HG02763 (cell line): ENCODE results near the gene AIFM3.
"Not testable (repeated sequence)": the region's sequence is repeated elsewhere in the genome, so short reads cannot be mapped to it uniquely, and the experiment has no call there.

Experiments used
- ATAC-seq: cut with Tn5 transposase; IDR thresholded peaks from one replicate; pipeline ENCODE4 v1.9.1; 2021; ENCODE audit warnings: mild to moderate bottlenecking, moderate library complexity; ENCODE audit not compliant: unreplicated experiment

AIFM3 gene

DNA sequence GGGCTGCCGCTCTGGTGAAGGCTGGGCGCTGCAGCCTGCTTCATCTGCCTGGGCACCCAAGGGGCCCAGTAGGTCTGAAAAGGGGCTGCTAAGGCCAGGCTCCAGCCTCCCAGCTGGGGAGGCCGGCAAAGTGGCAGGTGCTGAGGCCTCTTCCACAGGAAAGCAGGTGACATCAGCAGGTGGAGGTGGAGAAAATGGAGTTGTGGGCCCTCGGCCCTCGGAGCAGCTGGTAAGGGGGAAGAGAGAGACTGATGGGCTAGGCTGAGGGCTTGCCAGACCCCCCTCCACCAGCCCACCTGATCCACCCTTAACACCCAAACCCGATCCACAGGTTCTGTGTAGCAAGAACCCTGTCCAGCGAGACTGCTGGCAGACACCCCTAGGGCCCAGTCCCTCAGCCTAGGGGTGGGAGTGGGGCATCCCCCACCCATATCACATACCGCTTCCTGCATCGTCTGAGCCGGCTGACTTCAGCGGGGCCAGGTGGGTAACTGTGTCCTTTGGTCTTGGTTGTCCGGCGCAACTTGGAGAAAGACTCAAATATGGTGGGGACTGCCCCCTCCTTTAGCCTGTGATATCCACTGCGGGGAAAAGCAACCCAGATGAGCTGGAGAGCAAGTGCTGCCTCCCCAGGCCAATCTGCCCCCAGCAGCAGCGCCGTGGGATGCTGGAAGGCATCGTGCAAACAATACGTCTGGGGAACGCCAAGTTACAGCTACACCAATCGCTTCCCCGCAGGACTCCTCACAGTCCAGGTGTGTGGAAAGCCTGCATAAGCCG, 33.3 kb downstream of the AIFM3 start:
- no peak for ATAC-seq

DNA sequence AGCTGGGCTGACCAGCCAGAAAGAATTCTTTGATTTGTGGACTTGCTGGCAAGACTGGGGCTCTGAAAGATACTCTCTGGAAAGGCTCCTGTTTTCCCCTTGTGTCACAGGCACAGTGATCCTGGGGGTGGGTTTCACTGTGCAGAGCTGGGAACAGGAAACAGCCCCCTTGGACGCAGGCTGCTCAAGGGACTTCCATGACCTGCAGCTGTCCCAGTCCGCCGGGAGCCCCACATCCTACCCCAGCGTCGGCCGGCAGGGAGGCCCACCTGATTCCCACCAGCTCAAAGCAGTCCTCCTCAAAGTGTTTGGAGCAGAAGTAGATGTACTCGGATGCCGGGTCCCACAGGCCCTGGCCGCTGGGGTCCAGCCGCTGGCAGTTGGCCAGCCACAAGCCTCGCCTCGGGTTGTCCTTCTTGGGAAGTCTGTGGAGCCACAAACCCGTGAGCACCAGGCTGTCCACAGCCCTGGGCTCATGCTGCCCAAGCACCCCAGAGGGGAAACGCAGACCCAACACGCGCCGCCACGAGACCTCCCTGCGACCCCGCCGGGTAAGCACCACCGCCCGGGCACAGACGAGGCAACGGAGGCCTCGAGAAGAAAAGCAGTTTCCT, 34.0 kb downstream of the AIFM3 start:
- peak; percentile 2 for ATAC-seq

DNA sequence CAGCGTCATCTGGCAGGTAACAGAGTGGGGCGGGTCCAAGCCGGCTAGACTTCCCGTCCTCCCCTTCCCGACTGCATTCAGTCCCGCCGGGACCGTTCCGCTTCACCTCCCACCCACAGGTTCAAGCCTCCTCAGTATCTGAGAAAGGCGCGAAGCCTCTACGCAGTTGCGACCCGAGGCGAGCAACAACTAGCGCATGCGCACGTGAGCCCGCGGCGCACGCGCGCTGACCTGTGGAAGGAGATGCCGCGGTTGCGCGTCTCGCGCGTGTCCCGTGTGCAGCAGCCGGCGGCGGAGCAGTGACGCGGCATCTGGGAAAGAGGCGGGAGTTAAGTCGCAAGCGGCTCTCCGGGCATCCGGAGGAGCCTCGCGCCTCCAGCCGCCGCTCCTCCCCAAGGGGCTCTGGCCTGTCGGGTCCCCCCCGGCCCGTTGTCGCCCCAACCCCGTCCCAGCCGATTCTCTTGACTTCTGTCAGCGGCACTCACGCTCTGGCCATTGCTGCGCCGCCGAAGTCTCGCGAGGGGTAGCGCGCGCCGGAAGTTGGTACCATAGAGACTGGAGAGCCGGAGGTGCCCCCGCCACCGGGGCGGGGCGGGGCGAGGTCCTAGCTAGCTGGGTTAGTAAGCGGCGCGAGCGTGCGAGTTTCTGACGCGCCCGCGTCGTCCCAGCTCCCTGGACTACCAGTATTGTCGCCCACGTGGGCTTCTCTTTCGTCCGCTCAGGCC, 34.7 kb downstream of the AIFM3 start, which contains the start of gene THAP7:
Gene THAP7, minus strand, starts transcription at position 518 of the 725 bp plus-strand sequence. Its CDS starts 207 bp downstream, at position 311.
- ATAC-seq: peak; percentile 85

DNA sequence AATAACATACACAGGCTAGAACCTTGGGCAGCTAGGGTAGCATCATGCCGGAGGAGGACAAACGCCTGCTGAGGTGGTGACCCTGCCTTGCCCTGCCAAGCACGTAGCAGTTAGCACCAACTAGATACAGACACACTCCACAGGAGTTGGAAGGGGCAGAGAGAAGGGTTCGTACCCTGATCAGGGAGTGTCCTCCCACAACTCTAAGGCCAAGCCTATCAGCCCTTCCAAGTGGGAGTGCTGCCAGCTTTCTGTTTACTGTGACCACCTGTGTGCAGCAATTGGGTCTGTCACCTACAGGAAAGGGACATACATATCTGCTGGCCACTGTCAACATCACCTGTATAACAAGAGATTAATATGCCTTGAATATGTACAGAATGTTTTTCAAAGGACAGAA, 36.7 kb downstream of the AIFM3 start:
- ATAC-seq: no peak

DNA sequence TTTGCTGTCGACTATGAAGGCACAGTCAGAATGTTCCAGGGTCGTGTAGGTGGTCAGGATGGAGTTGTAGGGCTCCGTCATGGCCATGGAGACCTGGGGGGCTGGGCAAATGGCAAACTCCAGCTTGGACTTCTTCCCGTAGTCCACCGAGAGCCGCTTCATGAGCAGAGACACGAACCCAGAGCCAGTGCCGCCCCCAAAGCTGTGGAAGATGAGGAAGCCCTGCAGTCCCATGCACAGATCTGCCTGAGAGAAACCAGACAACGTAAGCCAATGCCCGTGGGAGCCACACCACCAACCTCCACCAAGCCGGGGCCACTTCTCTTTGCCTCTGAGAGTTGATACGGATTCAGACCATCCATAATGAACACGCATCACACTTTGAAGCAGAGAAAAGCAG, 42.2 kb downstream of the AIFM3 start:
- ATAC-seq: not testable (repeated sequence)

DNA sequence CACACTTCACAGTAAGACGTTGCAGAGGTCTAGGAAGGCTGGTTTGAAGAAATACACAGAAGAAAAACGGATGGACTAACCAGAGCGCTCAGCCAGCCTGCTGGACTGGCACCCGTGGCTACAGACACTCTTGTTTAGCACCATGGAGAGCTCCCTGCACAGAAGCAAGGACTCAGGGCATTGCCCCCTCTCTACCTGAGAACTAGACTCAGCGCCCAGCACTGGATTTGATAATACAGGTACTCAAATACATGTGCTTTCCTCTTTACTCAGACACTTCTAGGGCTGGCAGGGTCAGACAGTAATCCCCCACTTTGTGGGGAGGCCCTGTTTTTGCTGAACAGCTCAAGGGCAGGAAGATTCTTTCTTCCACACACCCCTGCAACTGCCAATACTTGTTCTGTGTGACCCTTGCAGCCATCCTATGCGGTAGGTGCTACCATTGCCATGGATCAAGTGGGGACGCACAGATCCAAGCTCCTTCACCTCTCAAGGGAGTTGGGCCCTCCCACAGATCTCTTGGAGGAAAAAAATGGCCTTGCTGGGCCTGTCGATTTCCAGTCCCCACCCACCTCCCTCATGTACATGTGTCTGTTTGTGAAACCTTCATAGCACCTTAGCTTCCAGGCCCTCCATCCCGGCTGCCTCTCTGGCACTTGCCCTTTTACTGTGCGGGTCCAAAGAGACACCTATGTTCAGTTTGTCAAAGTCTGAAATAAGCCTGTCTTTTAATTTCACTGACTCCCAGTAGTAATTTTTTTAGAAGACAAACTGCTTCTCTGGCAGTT, 42.8 kb downstream of the AIFM3 start:
- no peak for ATAC-seq

DNA sequence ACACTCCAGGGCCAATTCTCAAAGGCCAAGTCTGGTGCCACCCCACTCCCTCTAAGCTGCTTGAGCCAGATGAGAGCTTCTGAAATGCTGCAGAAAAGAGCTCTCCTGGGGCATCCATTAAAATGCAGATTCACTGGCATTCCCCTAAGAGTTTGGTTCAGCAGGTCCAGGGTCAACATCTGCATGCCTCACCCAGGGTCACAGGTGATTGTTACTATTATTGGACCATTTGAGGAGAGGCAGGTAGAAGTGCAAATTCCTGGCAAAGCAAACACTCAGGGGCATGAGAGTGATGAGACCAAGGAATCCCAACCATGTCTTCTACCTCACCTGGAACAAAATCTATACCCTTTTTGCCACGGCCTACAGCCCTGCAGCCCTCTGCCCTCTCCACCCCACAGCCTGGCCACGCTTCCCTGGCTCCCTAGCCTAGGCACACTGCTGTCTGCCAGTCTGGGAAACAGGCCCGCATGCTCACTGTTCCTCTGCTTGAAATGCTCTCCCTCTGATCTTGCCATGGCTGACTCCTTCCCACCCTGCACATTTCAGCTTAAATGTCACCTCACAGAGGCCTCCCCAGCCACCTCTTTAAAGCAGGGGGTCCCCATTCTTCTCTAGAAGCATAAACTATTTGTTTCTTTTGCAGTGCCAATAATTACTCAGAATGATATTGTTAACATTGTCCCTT, 43.5 kb downstream of the AIFM3 start:
- no peak for ATAC-seq

DNA sequence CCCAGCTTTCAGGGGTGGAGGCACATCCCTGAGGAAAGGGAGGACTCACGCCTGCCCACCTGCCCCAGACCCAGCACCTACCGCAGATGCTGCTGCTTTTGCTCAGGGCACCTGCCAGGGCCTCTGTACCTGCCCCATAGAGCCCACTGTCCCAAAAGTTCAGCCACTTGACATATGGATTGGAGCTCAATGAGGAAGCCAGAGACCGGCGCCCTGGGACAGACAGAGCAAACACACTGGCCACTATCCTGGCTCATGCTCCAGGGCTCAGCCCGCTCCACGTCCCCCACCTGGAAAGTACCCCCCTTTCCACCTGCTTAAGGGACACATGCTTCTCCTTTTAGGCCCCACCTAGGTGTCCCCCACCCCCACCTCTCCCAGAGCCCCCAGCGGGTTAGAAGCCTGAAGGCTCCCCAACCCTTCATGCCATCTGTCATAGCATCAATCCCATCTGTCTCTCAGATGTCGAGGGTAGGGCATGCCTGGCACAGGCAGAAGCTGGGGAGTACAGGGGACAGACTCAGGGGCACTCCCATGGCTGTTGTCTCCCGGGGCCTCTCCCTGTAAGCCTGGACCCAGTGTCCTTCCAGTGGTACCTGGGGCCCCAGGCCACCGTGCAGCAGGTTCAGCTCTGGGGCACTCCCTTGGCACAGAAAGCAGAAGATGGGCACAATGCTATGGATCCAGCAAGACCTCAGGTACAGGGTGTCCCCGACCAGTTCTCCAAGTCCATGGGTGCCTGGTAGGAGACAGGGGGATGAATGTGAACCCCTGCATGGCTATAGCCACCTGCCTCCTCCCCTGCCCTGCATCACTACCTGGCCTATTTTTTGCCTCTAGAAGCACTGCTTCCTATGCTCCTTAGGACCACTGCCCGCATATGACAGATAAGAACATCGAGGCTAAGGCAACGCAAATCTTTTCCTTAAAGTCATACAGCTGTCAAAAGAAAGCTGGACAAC, 45.7 kb downstream of the AIFM3 start:
- ATAC-seq: no peak

DNA sequence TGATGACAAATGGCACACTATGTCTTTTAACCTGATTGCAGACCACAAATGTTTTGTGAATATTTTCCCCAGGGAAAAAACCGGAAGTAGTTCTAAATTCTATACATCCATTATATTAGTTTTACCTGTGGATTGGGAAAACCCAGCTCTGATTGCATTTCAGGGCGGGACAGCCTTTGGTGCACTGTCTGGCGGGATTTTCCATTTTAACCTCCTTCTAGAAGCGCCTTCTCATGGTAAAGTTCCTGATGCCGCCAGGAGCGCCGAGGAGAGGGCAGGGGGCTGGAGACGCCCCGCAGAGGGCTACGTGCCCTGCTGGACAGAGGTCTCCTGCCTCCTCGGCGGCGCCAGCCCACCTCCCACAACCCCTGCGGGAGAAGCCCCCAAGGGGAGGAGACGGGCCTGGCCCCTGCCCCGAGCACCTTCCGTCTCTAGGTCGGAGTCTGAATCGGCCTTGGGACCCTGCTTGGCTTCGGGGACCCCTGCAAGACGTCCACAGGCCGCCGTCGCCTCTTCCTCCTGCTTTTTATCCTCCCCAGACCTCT, 46.7 kb downstream of the AIFM3 start:
- no peak for ATAC-seq

DNA sequence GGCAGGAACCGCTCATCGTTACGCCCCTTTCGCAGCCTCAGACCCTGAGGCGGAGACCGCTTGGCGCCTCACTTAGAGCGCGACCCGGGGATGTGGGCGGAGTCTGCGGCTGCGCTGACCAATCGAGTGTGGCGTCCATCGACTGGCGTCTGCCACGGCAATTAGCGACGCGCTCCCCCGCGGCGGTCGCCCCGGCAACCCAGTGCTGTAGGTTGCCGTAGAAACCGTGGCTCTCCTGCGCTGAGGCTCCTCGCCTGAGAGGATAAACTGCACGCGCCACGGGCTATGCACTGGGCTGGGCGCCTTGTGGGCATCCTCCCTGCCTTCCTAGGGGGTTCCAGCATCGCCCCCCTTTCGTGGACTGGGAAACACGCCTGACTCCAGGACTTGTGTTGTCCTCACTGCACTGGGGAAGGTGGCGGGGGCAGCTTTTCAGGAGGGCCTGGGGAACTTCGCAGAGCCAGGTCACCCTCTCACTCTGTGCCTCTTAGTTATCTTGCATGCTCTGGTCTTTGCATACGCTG, 47.2 kb downstream of the AIFM3 start:
- peak; percentile 90 for ATAC-seq

DNA sequence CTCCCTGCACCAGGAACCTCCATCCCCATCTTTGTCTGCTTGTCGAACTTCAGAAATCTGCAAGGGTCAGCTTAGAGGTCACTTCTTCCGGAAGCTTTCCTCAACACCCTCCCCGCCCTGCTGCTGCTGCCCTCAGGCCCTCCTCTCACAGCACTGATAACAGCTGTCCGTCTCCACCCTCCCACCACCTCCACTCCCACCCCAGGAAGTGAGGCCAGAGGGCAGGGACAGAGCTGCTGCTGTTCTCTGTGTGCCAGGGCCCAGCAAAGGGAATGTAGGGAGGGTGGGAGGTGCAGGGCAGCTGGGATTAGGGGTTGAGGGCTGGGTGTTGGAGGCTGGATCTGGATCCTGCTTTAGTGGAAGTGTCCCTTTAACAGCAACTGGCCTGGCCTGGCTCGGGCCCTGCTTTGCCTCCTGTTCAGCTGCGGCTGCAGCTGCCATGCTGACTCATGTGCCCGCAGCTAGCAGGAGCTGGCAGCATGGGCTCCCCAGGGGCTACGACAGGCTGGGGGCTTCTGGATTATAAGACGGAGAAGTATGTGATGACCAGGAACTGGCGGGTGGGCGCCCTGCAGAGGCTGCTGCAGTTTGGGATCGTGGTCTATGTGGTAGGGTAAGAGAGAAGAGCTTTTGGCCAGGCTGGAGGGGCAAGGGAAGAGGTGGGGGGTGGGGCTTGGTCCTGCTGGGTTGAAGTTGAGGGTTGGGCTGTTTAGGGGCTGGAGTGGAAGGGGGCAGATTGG, 47.8 kb downstream of the AIFM3 start, which contains the start of gene P2RX6:
Gene P2RX6, plus strand, starts transcription at position 440 of the 740 bp plus-strand sequence. Its CDS starts 10 bp downstream, at position 450.
- ATAC-seq: no peak

DNA sequence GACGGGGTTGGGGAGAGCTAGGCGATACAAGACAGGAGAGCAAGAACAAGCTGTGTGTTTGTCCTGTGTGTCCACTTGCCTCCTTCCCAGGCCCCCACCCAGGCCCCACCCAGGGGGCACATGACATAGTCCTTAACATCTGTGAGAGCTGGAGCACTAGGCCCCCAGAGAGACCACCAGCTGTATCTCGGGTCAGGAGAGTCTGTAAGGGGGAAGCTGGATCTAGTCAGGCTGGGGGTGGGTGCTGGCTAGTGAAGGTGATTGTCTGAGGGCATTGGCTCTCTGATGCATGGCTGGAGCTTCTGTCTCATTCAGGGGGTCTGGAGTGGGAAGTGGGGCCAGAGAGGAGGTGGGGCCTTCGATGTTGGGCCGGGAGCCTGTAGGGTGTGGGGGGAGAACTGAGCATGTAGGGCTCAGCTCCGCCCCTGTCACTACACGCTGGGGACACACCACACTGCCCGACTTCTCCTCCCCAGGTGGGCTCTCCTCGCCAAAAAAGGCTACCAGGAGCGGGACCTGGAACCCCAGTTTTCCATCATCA, 48.5 kb downstream of the AIFM3 start:
- ATAC-seq: no peak

DNA sequence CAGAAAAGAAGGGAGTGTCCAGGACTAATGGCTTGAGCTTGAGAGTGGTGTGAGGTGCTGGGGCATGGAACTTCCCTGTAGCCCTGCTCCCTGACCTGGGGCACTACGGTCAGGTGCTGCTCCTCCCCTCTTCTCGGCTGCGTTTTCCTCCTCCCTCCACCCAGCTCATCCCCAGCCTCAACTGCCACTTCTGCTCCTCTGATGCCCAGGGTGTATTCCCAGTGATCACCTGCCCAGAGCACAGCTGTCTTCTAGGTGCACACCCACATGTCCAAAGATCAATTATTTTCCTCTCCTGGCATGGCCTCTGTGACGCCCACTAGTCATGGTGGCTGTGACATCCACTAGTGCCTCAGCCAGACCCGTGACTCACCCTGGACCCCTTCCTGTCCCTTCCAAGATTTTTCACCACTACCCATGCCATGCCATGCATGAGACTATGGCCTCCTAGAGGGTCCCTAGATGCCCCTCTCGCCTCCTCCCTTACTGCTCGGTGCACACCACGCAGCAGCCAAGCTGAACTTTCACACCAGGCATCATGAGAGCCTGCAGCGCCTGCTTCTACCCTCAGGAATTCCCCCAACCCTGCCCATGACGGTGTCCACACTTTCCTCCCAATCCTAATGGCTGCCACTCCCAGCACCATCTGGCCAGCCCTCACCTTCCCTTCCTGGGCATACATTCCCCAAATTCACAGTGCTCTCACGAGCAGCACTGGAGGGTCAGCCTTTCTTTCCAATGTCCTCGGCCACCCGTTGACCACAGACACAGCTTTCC, 49.8 kb downstream of the AIFM3 start:
- no peak for ATAC-seq

DNA sequence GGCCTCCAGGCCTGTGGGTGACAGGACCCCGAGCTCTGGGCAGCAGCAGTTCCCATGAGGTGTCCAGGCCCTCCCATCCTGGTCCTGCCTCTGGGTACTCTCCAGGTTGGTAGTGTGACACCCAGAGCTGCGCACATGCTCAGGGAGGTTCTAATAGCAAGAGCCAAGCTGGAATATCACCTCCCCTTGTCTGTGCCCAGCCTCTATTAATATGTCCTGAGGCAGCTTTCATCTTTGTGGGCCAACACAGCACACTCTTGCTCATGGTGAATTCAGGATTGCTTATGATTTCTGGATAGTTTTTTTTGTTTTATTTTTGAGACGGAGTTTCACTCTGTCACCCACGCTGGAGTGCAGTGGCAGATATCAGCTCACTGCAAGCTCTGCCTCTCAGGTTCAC, 51.3 kb downstream of the AIFM3 start:
- no peak for ATAC-seq

DNA sequence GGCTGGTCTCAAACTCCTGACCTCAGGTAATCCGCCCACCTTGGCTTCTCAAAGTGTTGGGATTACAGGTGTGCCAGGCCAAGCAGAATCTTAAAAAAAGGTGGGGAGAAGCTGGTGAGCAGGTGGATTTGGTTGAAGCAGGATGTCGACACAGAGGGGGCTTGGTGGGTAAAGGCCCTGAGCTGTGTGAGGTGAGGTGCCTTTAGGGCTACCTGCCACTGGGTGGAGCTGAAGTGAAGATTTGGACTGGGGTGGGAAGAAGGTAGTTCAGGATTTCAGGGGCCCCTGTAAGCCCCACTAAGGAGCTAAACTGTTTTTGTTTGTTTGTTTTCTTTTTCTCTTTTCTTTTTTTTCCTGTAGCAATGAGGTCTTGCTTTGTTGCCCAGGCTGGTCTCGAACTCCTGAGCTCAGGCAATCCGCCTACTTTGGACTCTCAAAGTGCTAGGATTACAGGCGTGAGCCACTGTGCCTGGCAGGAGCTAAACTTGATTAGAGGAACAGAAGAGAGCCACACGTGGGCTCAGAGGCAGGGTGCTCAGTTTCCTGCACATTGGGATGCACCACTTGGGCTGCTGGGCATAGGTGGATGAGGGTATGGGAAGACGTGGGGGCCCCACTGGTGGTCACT, 53.9 kb downstream of the AIFM3 start:
- ATAC-seq: no peak

DNA sequence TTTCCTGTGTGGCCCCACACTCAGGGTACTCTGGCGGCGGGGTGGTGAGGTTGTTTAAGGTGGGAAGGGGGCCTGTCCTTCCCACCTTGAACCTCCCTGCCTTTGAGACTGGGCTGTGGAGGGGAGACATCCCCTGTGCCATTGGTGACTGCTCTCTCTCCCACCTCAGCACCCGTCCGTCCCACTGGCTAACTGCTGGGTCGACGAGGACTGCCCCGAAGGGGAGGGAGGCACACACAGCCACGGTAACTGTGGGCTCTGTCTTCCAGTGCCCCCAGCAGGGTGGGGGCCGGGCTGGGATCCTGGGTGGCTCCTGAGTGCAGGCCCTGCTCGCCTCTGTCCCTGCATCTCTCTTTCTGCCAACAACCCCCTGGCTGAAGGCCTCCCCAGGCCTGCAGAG, 55.5 kb downstream of the AIFM3 start:
- ATAC-seq: no peak
